K562 (cell line): Measurements from ENCODE around the gene SORT1. TPM values are rescaled to one million over a fixed set of nuclear protein-coding genes. Genes with fewer than 3 reads are reported as not detected.

Experiments used
- DMBX1 ChIP-seq: fragments of 250-450 bp; sonication (Bioruptor Pico); IDR thresholded peaks from 2 replicates; pipeline ENCODE4 v1.8.0; 2022; ENCODE audit warnings: inconsistent platforms, mild to moderate bottlenecking, moderate library complexity, borderline replicate concordance
- GATAD2B ChIP-seq: fragments of 450-650 bp; IDR thresholded peaks from 2 replicates; pipeline ENCODE4 v1.6.1; 2017; ENCODE audit warnings: mild to moderate bottlenecking, borderline replicate concordance
- JUND ChIP-seq, 2 experiments: IDR thresholded peaks; 2 replicates in 1 of 2; 3 replicates in 1 of 2; pipeline ENCODE4 v1.6.1; 2011; ENCODE audit warnings: borderline replicate concordance in 2 of 2, low read depth in 2 of 2, low read length in 2 of 2, improper control_type of control experiment in 1 of 2, missing biosample characterization in 1 of 2, missing genetic modification characterization in 1 of 2, missing genetic modification reagents in 1 of 2
- polyA plus RNA-seq, 8 experiments: library from polyadenylated mRNA; depleted of rRNA in 4 of 8; stranded (reverse) in 5 of 8; unstranded in 3 of 8; fragments of >200 nt; fragmentation: Nextera tagmentation in 2 of 8; fragmentation: Illumina TruSeq in 1 of 8; extraction: Ambion mirVana in 2 of 8; extraction: Trizol in 1 of 8; gene quantifications; 2 replicates each; pipeline versions ENCODE4 v1.2.1 to v1.2.3, GENCODE V29; 2011 to 2014; ENCODE audit warnings: inconsistent platforms in 1 of 8, missing spikeins in 1 of 8
- total RNA-seq, 7 experiments: library from RNA; depleted of rRNA in 6 of 7; stranded (reverse); fragments of >200 nt in 6 of 7; fragmentation: Illumina TruSeq in 2 of 7; extraction: Trizol in 2 of 7; gene quantifications; 2 replicates each; pipeline versions ENCODE4 v1.2.1 to v1.2.3, GENCODE V29; 2011 to 2021; ENCODE audit warnings: low replicate concordance in 1 of 7
- TF ChIP-seq, protein P1 (sequence below): fragments of 450-650 bp; IDR thresholded peaks from 2 replicates; pipeline ENCODE4 v1.6.1; 2016; ENCODE audit warnings: low read depth
- TF ChIP-seq, protein P2 (sequence below), 2 experiments: fragments of 200-800 bp in 1 of 2; sonication (Bioruptor generic) in 1 of 2; sonication (generic) in 1 of 2; formaldehyde crosslinking in 1 of 2; IDR thresholded peaks in 1 of 2; conservative IDR thresholded peaks in 1 of 2; 2 replicates each; pipeline versions ENCODE4 v1.5.0 to v1.6.1; 2016 to 2020; ENCODE audit warnings: missing compliant biosample characterization in 1 of 2, missing genetic modification characterization in 1 of 2, missing genetic modification reagents in 1 of 2
- TF ChIP-seq, protein P3 (sequence below): fragments of 450-650 bp; IDR thresholded peaks from 2 replicates; pipeline ENCODE4 v1.6.1; 2017; ENCODE audit warnings: antibody characterized with exemption, mild to moderate bottlenecking
- TF ChIP-seq, protein P4 (sequence below): fragments of 250-450 bp; sonication (Bioruptor Pico); IDR thresholded peaks from 2 replicates; pipeline ENCODE4 v1.5.1; 2021; ENCODE audit warnings: mild to moderate bottlenecking

Gene SORT1
- total and polyA plus RNA-seq, 9 of the 15 experiments (the other 6 are each of a cell fraction or from before 2014, with no cell fraction given) = 27.4 to 112 (median 65.0) TPM

DNA sequence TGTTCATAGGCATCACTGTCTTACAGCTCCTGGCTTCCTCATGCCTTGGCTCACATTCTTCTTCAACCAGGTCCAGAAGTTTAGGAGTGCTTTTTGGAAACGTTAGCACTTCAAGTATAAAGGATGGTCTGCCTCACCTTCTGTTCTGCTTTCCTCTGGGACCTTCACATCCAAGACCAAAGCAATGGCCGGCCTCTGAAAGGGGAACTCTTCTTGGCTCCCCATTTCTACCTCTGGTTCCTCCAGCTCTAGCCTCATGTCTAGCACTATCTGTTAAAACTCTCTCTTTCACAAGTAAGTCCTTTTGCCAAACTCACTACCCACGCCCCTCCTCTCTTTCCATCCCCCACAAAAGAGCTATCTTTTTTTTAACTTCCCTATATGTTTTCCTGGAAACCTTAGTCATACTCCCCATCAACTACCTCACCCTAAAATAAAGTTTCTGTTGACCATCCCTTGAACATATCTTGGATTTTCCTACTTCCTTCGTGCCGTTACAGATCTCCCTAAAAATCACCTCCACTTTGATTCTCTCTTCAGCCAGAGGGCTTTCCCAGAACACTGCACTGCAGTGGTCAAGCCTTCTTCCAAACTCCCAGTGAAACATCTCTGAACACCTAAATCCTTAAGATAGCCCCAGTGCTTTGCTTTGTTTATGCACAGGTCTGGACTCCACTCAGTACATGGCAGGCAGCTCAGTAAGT lies 7.9 kb downstream of the SORT1 start (continued):
- TF ChIP-seq, protein P1, sequence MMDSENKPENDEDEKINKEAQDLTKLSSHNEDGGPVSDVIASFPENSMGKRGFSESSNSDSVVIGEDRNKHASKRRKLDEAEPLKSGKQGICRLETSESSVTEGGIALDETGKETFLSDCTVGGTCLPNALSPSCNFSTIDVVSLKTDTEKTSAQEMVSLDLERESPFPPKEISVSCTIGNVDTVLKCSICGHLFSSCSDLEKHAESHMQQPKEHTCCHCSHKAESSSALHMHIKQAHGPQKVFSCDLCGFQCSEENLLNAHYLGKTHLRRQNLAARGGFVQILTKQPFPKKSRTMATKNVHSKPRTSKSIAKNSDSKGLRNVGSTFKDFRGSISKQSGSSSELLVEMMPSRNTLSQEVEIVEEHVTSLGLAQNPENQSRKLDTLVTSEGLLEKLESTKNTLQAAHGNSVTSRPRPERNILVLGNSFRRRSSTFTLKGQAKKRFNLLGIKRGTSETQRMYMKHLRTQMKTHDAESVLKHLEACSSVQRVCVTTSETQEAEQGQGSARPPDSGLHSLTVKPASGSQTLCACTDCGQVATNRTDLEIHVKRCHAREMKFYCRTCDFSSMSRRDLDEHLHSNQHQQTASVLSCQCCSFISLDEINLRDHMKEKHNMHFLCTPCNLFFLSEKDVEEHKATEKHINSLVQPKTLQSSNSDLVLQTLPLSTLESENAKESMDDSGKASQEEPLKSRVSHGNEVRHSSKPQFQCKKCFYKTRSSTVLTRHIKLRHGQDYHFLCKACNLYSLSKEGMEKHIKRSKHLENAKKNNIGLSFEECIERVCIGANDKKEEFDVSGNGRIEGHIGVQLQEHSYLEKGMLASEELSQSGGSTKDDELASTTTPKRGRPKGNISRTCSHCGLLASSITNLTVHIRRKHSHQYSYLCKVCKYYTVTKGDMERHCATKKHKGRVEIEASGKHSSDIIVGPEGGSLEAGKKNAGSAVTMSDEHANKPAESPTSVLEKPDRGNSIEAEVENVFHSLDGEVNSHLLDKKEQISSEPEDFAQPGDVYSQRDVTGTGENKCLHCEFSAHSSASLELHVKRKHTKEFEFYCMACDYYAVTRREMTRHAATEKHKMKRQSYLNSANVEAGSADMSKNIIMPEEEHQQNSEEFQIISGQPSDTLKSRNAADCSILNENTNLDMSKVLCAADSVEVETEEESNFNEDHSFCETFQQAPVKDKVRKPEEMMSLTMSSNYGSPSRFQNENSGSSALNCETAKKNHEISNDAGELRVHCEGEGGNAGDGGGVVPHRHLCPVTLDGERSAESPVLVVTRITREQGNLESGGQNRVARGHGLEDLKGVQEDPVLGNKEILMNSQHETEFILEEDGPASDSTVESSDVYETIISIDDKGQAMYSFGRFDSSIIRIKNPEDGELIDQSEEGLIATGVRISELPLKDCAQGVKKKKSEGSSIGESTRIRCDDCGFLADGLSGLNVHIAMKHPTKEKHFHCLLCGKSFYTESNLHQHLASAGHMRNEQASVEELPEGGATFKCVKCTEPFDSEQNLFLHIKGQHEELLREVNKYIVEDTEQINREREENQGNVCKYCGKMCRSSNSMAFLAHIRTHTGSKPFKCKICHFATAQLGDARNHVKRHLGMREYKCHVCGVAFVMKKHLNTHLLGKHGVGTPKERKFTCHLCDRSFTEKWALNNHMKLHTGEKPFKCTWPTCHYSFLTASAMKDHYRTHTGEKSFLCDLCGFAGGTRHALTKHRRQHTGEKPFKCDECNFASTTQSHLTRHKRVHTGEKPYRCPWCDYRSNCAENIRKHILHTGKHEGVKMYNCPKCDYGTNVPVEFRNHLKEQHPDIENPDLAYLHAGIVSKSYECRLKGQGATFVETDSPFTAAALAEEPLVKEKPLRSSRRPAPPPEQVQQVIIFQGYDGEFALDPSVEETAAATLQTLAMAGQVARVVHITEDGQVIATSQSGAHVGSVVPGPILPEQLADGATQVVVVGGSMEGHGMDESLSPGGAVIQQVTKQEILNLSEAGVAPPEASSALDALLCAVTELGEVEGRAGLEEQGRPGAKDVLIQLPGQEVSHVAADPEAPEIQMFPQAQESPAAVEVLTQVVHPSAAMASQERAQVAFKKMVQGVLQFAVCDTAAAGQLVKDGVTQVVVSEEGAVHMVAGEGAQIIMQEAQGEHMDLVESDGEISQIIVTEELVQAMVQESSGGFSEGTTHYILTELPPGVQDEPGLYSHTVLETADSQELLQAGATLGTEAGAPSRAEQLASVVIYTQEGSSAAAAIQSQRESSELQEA = peak; percentile 43; the same call in 1 of the 2 replicates
- TF ChIP-seq DMBX1 (CRISPR knock-in tag) (peak; percentile 21), GATAD2B (peak; percentile 14; the same call in 1 of the 2 replicates), JUND (IDR thresholded peaks at IDR 0.05; ENCODE audit: borderline replicate concordance, low read depth, low read length) (peak; percentile 93), JUND (tag; IDR thresholded peaks at IDR 0.05; ENCODE audit: borderline replicate concordance, low read depth, low read length) (peak; percentile 83; the same call in 2 of the 3 replicates)
- TF ChIP-seq, protein P2, sequence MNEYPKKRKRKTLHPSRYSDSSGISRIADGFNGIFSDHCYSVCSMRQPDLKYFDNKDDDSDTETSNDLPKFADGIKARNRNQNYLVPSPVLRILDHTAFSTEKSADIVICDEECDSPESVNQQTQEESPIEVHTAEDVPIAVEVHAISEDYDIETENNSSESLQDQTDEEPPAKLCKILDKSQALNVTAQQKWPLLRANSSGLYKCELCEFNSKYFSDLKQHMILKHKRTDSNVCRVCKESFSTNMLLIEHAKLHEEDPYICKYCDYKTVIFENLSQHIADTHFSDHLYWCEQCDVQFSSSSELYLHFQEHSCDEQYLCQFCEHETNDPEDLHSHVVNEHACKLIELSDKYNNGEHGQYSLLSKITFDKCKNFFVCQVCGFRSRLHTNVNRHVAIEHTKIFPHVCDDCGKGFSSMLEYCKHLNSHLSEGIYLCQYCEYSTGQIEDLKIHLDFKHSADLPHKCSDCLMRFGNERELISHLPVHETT (CRISPR knock-in tag; conservative IDR thresholded peaks at IDR 0.05 in 1 of 2, IDR thresholded peaks at IDR 0.05 in 1 of 2) = peak in 1 of 2 experiments; percentile 70; a peak in 2 of 4 replicates
- TF ChIP-seq, protein P3, sequence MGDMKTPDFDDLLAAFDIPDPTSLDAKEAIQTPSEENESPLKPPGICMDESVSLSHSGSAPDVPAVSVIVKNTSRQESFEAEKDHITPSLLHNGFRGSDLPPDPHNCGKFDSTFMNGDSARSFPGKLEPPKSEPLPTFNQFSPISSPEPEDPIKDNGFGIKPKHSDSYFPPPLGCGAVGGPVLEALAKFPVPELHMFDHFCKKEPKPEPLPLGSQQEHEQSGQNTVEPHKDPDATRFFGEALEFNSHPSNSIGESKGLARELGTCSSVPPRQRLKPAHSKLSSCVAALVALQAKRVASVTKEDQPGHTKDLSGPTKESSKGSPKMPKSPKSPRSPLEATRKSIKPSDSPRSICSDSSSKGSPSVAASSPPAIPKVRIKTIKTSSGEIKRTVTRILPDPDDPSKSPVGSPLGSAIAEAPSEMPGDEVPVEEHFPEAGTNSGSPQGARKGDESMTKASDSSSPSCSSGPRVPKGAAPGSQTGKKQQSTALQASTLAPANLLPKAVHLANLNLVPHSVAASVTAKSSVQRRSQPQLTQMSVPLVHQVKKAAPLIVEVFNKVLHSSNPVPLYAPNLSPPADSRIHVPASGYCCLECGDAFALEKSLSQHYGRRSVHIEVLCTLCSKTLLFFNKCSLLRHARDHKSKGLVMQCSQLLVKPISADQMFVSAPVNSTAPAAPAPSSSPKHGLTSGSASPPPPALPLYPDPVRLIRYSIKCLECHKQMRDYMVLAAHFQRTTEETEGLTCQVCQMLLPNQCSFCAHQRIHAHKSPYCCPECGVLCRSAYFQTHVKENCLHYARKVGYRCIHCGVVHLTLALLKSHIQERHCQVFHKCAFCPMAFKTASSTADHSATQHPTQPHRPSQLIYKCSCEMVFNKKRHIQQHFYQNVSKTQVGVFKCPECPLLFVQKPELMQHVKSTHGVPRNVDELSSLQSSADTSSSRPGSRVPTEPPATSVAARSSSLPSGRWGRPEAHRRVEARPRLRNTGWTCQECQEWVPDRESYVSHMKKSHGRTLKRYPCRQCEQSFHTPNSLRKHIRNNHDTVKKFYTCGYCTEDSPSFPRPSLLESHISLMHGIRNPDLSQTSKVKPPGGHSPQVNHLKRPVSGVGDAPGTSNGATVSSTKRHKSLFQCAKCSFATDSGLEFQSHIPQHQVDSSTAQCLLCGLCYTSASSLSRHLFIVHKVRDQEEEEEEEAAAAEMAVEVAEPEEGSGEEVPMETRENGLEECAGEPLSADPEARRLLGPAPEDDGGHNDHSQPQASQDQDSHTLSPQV = peak; percentile 8; the same call in 1 of the 2 replicates
- TF ChIP-seq, protein P4, sequence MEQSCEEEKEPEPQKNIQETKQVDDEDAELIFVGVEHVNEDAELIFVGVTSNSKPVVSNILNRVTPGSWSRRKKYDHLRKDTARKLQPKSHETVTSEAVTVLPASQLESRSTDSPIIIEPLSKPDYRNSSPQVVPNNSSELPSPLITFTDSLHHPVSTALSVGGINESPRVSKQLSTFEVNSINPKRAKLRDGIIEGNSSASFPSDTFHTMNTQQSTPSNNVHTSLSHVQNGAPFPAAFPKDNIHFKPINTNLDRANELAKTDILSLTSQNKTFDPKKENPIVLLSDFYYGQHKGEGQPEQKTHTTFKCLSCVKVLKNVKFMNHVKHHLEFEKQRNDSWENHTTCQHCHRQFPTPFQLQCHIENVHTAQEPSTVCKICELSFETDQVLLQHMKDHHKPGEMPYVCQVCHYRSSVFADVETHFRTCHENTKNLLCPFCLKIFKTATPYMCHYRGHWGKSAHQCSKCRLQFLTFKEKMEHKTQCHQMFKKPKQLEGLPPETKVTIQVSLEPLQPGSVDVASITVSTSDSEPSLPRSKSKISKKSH (CRISPR knock-in tag) = no peak
